ENCODE data around the gene PKP1. TPM values are rescaled to one million over a fixed set of nuclear protein-coding genes. Genes with fewer than 3 reads are reported as not detected.

Gene PKP1
- total and polyA plus RNA-seq, 10 of the 15 experiments (the other 5 are each of a cell fraction or from before 2014, with no cell fraction given): 0.03 TPM; not detected in 9

GRCh38 chr1:201334325-201335173 lies 51.2 kb downstream of the PKP1 start:
- Histone ChIP-seq H3K4me3 (no peak overlapping the region), H2AFZ (ENCODE audit: control insufficient read depth, low read depth, low read length) (no peak overlapping the region), H4K20me1 (ENCODE audit: control insufficient read depth, insufficient read depth) (no peaks in the 10 kb centered on the region), H3K36me3 (ENCODE audit: control insufficient read depth in 2 of 2, insufficient read depth in 2 of 2, low read length in 1 of 2) (no peaks in the 10 kb centered on the region), H3K4me2 (ENCODE audit: control insufficient read depth, insufficient read depth) (no peak overlapping the region), H3K79me2 (ENCODE audit: control insufficient read depth, insufficient read depth, low read length) (no peaks in the 10 kb centered on the region), H3K9ac (ENCODE audit: control insufficient read depth, insufficient read depth, low read length) (no peak overlapping the region), H3K4me1 (ENCODE audit: control insufficient read depth, insufficient read depth, low read length) (no peaks in the 10 kb centered on the region), H3K9me3 (replicated peaks; ENCODE audit: control insufficient read depth, insufficient read depth, low read length) (no peaks in the 10 kb centered on the region), H3K27ac (ENCODE audit: control insufficient read depth, insufficient read depth) (no peak overlapping the region), H3K27me3 (replicated peaks in 1 of 2; ENCODE audit: control insufficient read depth in 2 of 2, insufficient read depth in 2 of 2, low read length in 1 of 2) (peaks cover 0 to 2% of the 10 kb centered on the region in 2 experiments; a peak in 2 of 4 replicates)
- in situ Hi-C loops (cut with MboI): no loop called here
- CTCF ChIA-PET: interaction anchor here (1.2 to 1.6 kb wide), 3 partner anchors 8 to 215 kb away, joined by 3 to 7 read pairs (median 4); no protein-coding TSS in a partner anchor
- FAIRE-seq (no peak), DNase-seq (ENCODE audit: low read depth, low spot score) (no peak), ATAC-seq (no peak)
- SMC1A ChIA-PET (ENCODE audit: uncharacterized antibody, unreplicated experiment): no interaction called here
- intact Hi-C loops (cut with micrococcal nuclease; ENCODE audit: unreplicated experiment): no loop called here
- WGBS (ENCODE audit: insufficient coverage, insufficient replicate concordance, low lambda C conversion rate, missing lambda C conversion rate): 45% methylated on average over 11 of the region's 11 CpGs
- POLR2A ChIA-PET: no interaction called here
- no TSS peak for BruUV-seq (replicated peaks)
- RAD21 ChIA-PET (ENCODE audit: unreplicated experiment): no interaction called here
- TF ChIP-seq SRF (IDR thresholded peaks at IDR 0.05; ENCODE audit: low read depth in 2 of 2, low read length in 2 of 2): no peak

- Histone ChIP-seq H3K9ac (ENCODE audit: control insufficient read depth, insufficient read depth, low read length) (no peak overlapping the region), H2AFZ (ENCODE audit: control insufficient read depth, low read depth, low read length) (no peak overlapping the region), H4K20me1 (ENCODE audit: control insufficient read depth, insufficient read depth) (no peaks in the 10 kb centered on the region), H3K4me3 (no peak overlapping the region), H3K9me3 (replicated peaks; ENCODE audit: control insufficient read depth, insufficient read depth, low read length) (no peaks in the 10 kb centered on the region), H3K36me3 (ENCODE audit: control insufficient read depth in 2 of 2, insufficient read depth in 2 of 2, low read length in 1 of 2) (no peaks in the 10 kb centered on the region), H3K4me2 (ENCODE audit: control insufficient read depth, insufficient read depth) (no peak overlapping the region), H3K4me1 (ENCODE audit: control insufficient read depth, insufficient read depth, low read length) (no peaks in the 10 kb centered on the region), H3K79me2 (ENCODE audit: control insufficient read depth, insufficient read depth, low read length) (no peaks in the 10 kb centered on the region), H3K27me3 (replicated peaks in 1 of 2; ENCODE audit: control insufficient read depth in 2 of 2, insufficient read depth in 2 of 2, low read length in 1 of 2) (peaks cover 0 to 2% of the 10 kb centered on the region in 2 experiments; a peak in 2 of 4 replicates), H3K27ac (ENCODE audit: control insufficient read depth, insufficient read depth) (no peak overlapping the region)
- in situ Hi-C loops (cut with MboI): no loop called here
- no TSS peak for BruUV-seq (replicated peaks)
- ATAC-seq (no peak), DNase-seq (ENCODE audit: low read depth, low spot score) (no peak), FAIRE-seq (no peak)
- RAD21 ChIA-PET (ENCODE audit: unreplicated experiment): no interaction called here
- WGBS (ENCODE audit: insufficient coverage, insufficient replicate concordance, low lambda C conversion rate, missing lambda C conversion rate): 24% methylated on average over 10 of the region's 10 CpGs
- POLR2A ChIA-PET: no interaction called here
- SMC1A ChIA-PET (ENCODE audit: uncharacterized antibody, unreplicated experiment): no interaction called here
- CTCF ChIA-PET: no interaction called here
- intact Hi-C loops (cut with micrococcal nuclease; ENCODE audit: unreplicated experiment): no loop called here
- TF ChIP-seq POU2F2 (IDR thresholded peaks at IDR 0.05; ENCODE audit: borderline replicate concordance, low read depth, low read length) (no peak), ZNF274 (IDR thresholded peaks at IDR 0.05; ENCODE audit: insufficient read depth, insufficient read length) (no peak), MYC (IDR thresholded peaks at IDR 0.05; ENCODE audit: insufficient read depth, insufficient read length, insufficient replicate concordance, low read length, severe bottlenecking) (no peak), PBX3 (IDR thresholded peaks at IDR 0.05; ENCODE audit: insufficient replicate concordance, low read depth, low read length) (no peak), TAF1 (IDR thresholded peaks at IDR 0.05; ENCODE audit: borderline replicate concordance, low read depth, low read length) (no peak), NFXL1 (IDR thresholded peaks at IDR 0.05; ENCODE audit: borderline replicate concordance) (no peak), USF2 (IDR thresholded peaks at IDR 0.05; ENCODE audit: borderline replicate concordance, low read depth, low read length) (no peak), ZBTB33 (IDR thresholded peaks at IDR 0.05) (no peak), ZBED1 (IDR thresholded peaks at IDR 0.05; ENCODE audit: borderline replicate concordance) (no peak)
These were observed 52.0 kb downstream of the PKP1 start for GRCh38 chr1:201335174-201335870.
